ENCODE results near the gene WSCD1. TPM values are rescaled to one million over a fixed set of nuclear protein-coding genes. Genes with fewer than 3 reads are reported as not detected.

WSCD1 gene
- total RNA-seq, 2 experiments from 2014 or later, result not detected

DNA sequence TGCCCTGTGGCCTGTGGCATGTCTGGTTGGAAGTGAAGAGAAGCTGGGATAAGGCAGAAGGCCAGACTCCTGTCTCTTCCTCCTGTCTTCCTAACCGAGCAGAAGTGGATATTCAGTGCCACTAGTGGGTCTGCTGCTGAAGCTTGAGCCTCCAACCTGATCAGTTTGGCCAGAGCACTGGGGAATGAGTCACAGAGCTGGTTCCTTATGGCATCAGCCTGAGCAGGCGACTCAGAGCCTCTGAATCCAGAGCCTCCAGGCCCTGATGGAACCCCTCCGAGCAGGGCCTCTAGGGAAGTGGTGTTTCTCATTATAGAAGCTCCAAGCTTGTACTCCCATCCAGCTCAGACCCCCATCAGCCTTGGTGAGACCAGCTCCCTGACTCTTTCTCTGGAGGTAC, 2.0 kb downstream of the WSCD1 start:
- POLR2A ChIA-PET, result no interaction called here
- no peaks in the 10 kb centered on the region for H3K9me2 ChIP-seq (ENCODE audit: insufficient read depth, low read length)
- H3K36me3 ChIP-seq (ENCODE audit: insufficient read depth, low read length), result no peaks in the 10 kb centered on the region
- H3K9me3 ChIP-seq (ENCODE audit: low read length), result no peaks in the 10 kb centered on the region
- H3K4me1 ChIP-seq (ENCODE audit: insufficient read depth, low read length, poor library complexity, severe bottlenecking), result no peaks in the 10 kb centered on the region
- no TSS peak for BruUV-seq (replicated peaks)
- CTCF ChIA-PET (ENCODE audit: unreplicated experiment), result no interaction called here
- no peak overlapping the region for H2AFZ ChIP-seq (ENCODE audit: low read length)
- H4K20me1 ChIP-seq (ENCODE audit: insufficient read depth, low read length), result no peaks in the 10 kb centered on the region
- intact Hi-C loops (cut with micrococcal nuclease; ENCODE audit: unreplicated experiment), result no loop called here
- H3K79me2 ChIP-seq (ENCODE audit: insufficient read depth, low read depth, low read length), result no peaks in the 10 kb centered on the region
- no peak overlapping the region for H3K4me3 ChIP-seq (ENCODE audit: low read depth, low read length, poor library complexity, severe bottlenecking)
- H3K4me2 ChIP-seq (ENCODE audit: low read length), result no peak overlapping the region
- TF ChIP-seq EZH2phosphoT487 (IDR thresholded peaks at IDR 0.05; ENCODE audit: borderline replicate concordance, low read depth, low read length) (no peak), CTCF (conservative IDR thresholded peaks at IDR 0.05; ENCODE audit: low read length) (no peak)
- H3K27ac ChIP-seq (ENCODE audit: low read depth, low read length, poor library complexity, severe bottlenecking), result no peak overlapping the region
- DNase-seq (ENCODE audit: low spot score), result no peak

- intact Hi-C loops (cut with micrococcal nuclease; ENCODE audit: unreplicated experiment), result no loop called here
- no peak for DNase-seq (ENCODE audit: low spot score)
- CTCF ChIA-PET (ENCODE audit: unreplicated experiment), result no interaction called here
Measured at GRCh38 chr17:6072611-6073010, 2.4 kb downstream of the WSCD1 start.

GRCh38 chr17:6073620-6074019, 3.4 kb downstream of the WSCD1 start:
- Histone ChIP-seq H3K4me3 (ENCODE audit: low read depth, low read length, poor library complexity, severe bottlenecking) (no peak overlapping the region), H3K36me3 (ENCODE audit: insufficient read depth, low read length) (no peaks in the 10 kb centered on the region), H3K4me1 (ENCODE audit: insufficient read depth, low read length, poor library complexity, severe bottlenecking) (no peaks in the 10 kb centered on the region), H3K27ac (ENCODE audit: low read depth, low read length, poor library complexity, severe bottlenecking) (no peak overlapping the region), H3K9me3 (ENCODE audit: low read length) (no peaks in the 10 kb centered on the region), H3K79me2 (ENCODE audit: insufficient read depth, low read depth, low read length) (no peaks in the 10 kb centered on the region), H3K4me2 (ENCODE audit: low read length) (no peak overlapping the region), H2AFZ (ENCODE audit: low read length) (no peak overlapping the region), H4K20me1 (ENCODE audit: insufficient read depth, low read length) (no peaks in the 10 kb centered on the region), H3K9me2 (ENCODE audit: insufficient read depth, low read length) (no peaks in the 10 kb centered on the region)
- ChIA-PET CTCF (ENCODE audit: unreplicated experiment) (no interaction called here), POLR2A (no interaction called here)
- no TSS peak for BruUV-seq (replicated peaks)
- TF ChIP-seq EZH2phosphoT487 (IDR thresholded peaks at IDR 0.05; ENCODE audit: borderline replicate concordance, low read depth, low read length) (no peak), CTCF (conservative IDR thresholded peaks at IDR 0.05; ENCODE audit: low read length) (no peak)
- intact Hi-C loops (cut with micrococcal nuclease; ENCODE audit: unreplicated experiment), result no loop called here
- no peak for DNase-seq (ENCODE audit: low spot score)

More at GRCh38 chr17:6072611-6073010, 2.4 kb downstream of the WSCD1 start:
- POLR2A ChIA-PET, result no interaction called here
- BruUV-seq (replicated peaks), result no TSS peak
- Histone ChIP-seq H3K9me2 (ENCODE audit: insufficient read depth, low read length) (no peaks in the 10 kb centered on the region), H3K36me3 (ENCODE audit: insufficient read depth, low read length) (no peaks in the 10 kb centered on the region), H3K4me1 (ENCODE audit: insufficient read depth, low read length, poor library complexity, severe bottlenecking) (no peaks in the 10 kb centered on the region), H3K9me3 (ENCODE audit: low read length) (no peaks in the 10 kb centered on the region), H2AFZ (ENCODE audit: low read length) (no peak overlapping the region), H4K20me1 (ENCODE audit: insufficient read depth, low read length) (no peaks in the 10 kb centered on the region), H3K4me3 (ENCODE audit: low read depth, low read length, poor library complexity, severe bottlenecking) (no peak overlapping the region), H3K79me2 (ENCODE audit: insufficient read depth, low read depth, low read length) (no peaks in the 10 kb centered on the region), H3K4me2 (ENCODE audit: low read length) (no peak overlapping the region), H3K27ac (ENCODE audit: low read depth, low read length, poor library complexity, severe bottlenecking) (no peak overlapping the region)
- TF ChIP-seq CTCF (conservative IDR thresholded peaks at IDR 0.05; ENCODE audit: low read length) (no peak), EZH2phosphoT487 (IDR thresholded peaks at IDR 0.05; ENCODE audit: borderline replicate concordance, low read depth, low read length) (no peak)

All from OCI-LY7 (cell line).